ENCODE data around the gene RASSF8.

Gene RASSF8

GRCh38 chr12:26114720-26115401 is 156.4 kb downstream of the RASSF8 start:
- Histone ChIP-seq H3K27ac (ENCODE audit: low read depth, low read length) (no peak overlapping the region), H3K79me2 (ENCODE audit: control insufficient read depth, low read length) (no peaks in the 10 kb centered on the region), H3K9me3 (ENCODE audit: control insufficient read depth, insufficient read depth, low read length) (no peaks in the 10 kb centered on the region), H3K36me3 (ENCODE audit: control insufficient read depth, low read length) (no peaks in the 10 kb centered on the region), H3K27me3 (ENCODE audit: control insufficient read depth, low read length) (peaks cover 59% of the 10 kb centered on the region), H3K4me1 (ENCODE audit: control insufficient read depth, low read length) (peaks cover 28% of the 10 kb centered on the region), H3K4me3 (ENCODE audit: low read length) (peak overlapping the region; percentile 69), H3K9me2 (replicated peaks; ENCODE audit: control insufficient read depth, low read length) (no peaks in the 10 kb centered on the region), H4K20me1 (ENCODE audit: control insufficient read depth, insufficient read depth, low read depth, low read length) (no peaks in the 10 kb centered on the region), H3F3A (ENCODE audit: control insufficient read depth, insufficient read depth) (no peaks in the 10 kb centered on the region), H3K4me2 (ENCODE audit: low read length) (peak overlapping the region; percentile 76)
- TF ChIP-seq EZH2phosphoT487 (IDR thresholded peaks at IDR 0.05; ENCODE audit: borderline replicate concordance, low read length), result no peak
- TF ChIP-seq CTCF (IDR thresholded peaks at IDR 0.05; ENCODE audit: low read depth, low read length, poor library complexity, severe bottlenecking), result no peak

GRCh38 chr12:26116829-26117715 is 158.6 kb downstream of the RASSF8 start:
- peaks cover 74% of the 10 kb centered on the region for H3K27me3 ChIP-seq (ENCODE audit: control insufficient read depth, low read length)
- H3K4me1 ChIP-seq (ENCODE audit: control insufficient read depth, low read length), result peaks cover 35% of the 10 kb centered on the region
- no peak overlapping the region for H3K27ac ChIP-seq (ENCODE audit: low read depth, low read length)
- no peak for TF ChIP-seq EZH2phosphoT487 (IDR thresholded peaks at IDR 0.05; ENCODE audit: borderline replicate concordance, low read length)
- H3K4me2 ChIP-seq (ENCODE audit: low read length), result 0 out of 2 replicates have a peak overlapping the region, but pooled peaks have one; percentile 16
- no peak overlapping the region for H3K4me3 ChIP-seq (ENCODE audit: low read length)
- no peaks in the 10 kb centered on the region for H4K20me1 ChIP-seq (ENCODE audit: control insufficient read depth, insufficient read depth, low read depth, low read length)
- no peaks in the 10 kb centered on the region for H3K9me3 ChIP-seq (ENCODE audit: control insufficient read depth, insufficient read depth, low read length)
- no peaks in the 10 kb centered on the region for H3K9me2 ChIP-seq (replicated peaks; ENCODE audit: control insufficient read depth, low read length)
- H3K79me2 ChIP-seq (ENCODE audit: control insufficient read depth, low read length), result no peaks in the 10 kb centered on the region
- H3F3A ChIP-seq (ENCODE audit: control insufficient read depth, insufficient read depth), result no peaks in the 10 kb centered on the region
- H3K36me3 ChIP-seq (ENCODE audit: control insufficient read depth, low read length), result no peaks in the 10 kb centered on the region

GRCh38 chr12:26118308-26118707 is 159.8 kb downstream of the RASSF8 start:
- Histone ChIP-seq H3K9me2 (replicated peaks; ENCODE audit: control insufficient read depth, low read length) (no peaks in the 10 kb centered on the region), H3K4me2 (ENCODE audit: low read length) (no peak overlapping the region), H4K20me1 (ENCODE audit: control insufficient read depth, insufficient read depth, low read depth, low read length) (no peaks in the 10 kb centered on the region), H3F3A (ENCODE audit: control insufficient read depth, insufficient read depth) (no peaks in the 10 kb centered on the region), H3K79me2 (ENCODE audit: control insufficient read depth, low read length) (no peaks in the 10 kb centered on the region), H3K9me3 (ENCODE audit: control insufficient read depth, insufficient read depth, low read length) (no peaks in the 10 kb centered on the region), H3K36me3 (ENCODE audit: control insufficient read depth, low read length) (no peaks in the 10 kb centered on the region), H3K27ac (ENCODE audit: low read depth, low read length) (no peak overlapping the region), H3K4me3 (ENCODE audit: low read length) (no peak overlapping the region), H3K27me3 (ENCODE audit: control insufficient read depth, low read length) (peaks cover 73% of the 10 kb centered on the region), H3K4me1 (ENCODE audit: control insufficient read depth, low read length) (peaks cover 42% of the 10 kb centered on the region)
- TF ChIP-seq EZH2phosphoT487 (IDR thresholded peaks at IDR 0.05; ENCODE audit: borderline replicate concordance, low read length) (no peak), CTCF (IDR thresholded peaks at IDR 0.05; ENCODE audit: low read depth, low read length, poor library complexity, severe bottlenecking) (no peak)

Data from DOHH2 (cell line).